NK-92 (cell line): ENCODE measurements around the gene THBD.

ENCODE experiments used
- DNase-seq: peaks from one replicate; lab custom pipeline; 2025; ENCODE audit not compliant: unreplicated experiment; lab: John Stamatoyannopoulos, UW

The THBD gene

GRCh38 chr20:23049201-23050075, at the start of gene THBD:
Gene THBD, minus strand, starts transcription at chr20:23049672. Its CDS starts 168 bp downstream, at chr20:23049504.
- no peak for DNase-seq

- no peak for DNase-seq
These were observed 48.4 kb upstream of the THBD start for GRCh38 chr20:23097636-23098580.

GRCh38 chr20:23096986-23097520, 47.6 kb upstream of the THBD start:
- DNase-seq, result no peak

GRCh38 chr20:23096097-23096496, 46.6 kb upstream of the THBD start:
- DNase-seq, result no peak

- DNase-seq, result no peak
These were observed 46.0 kb upstream of the THBD start for GRCh38 chr20:23095499-23095898.

GRCh38 chr20:23094927-23095326, 45.5 kb upstream of the THBD start:
- no peak for DNase-seq

DNA sequence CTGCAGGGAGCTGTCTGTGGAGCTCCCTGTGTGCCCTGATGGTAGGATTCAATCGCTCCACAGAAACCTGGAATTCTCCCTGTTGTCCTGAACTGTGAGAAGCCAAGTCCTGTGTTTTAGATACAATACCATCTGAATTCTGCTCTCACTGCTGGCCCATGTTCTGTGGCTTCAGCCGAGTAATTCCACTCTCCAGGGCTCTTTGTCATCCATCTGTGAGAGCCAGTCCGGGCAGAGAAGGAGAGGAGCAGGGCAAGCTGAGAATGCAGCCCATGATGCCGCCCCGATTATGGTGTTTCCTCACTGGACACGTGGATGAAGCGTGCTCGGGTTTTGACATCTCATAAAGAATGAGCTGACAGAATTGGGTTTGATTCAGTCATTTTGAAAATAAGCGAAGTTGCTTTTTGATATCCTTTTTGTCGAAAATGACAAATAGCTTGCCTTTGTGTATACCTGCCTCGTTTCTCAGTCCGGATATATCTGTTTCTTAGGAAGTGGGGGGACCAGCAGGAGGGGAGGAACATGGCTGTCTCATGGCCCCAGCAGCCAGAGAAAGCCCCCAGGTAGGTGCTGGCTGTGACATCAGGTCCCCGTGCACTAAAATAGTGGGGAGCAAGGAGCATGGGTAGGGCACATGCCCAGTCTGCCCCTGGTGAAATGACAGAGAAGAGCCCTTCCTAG, 44.9 kb upstream of the THBD start:
- no peak for DNase-seq

GRCh38 chr20:23093613-23094012, 44.1 kb upstream of the THBD start:
- no peak for DNase-seq

- DNase-seq, result no peak
These were observed 43.5 kb upstream of the THBD start for GRCh38 chr20:23092861-23093495.

- no peak for DNase-seq
These were observed 42.9 kb upstream of the THBD start for GRCh38 chr20:23092384-23092756.

- no peak for DNase-seq
These were observed 42.4 kb upstream of the THBD start for GRCh38 chr20:23091721-23092383.

DNA sequence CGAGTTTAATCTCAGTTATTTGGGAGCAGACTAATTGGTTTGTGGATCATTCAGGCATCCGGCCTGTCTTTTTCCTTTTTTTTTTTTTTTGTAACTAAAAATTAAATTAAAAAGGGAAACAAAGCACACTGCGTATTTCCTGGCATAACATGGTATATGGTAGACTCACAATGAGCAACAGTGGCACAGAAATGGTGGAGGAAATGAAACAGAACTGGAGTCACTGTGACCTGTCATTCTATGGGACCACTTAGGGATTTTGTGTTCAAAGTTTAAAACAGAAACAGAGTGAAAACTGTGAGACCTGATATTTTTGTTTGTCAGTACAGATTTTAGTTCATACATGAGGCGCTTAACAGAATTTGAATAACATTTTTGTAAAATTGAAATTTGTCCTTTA, 41.4 kb upstream of the THBD start:
- DNase-seq, result no peak

DNA sequence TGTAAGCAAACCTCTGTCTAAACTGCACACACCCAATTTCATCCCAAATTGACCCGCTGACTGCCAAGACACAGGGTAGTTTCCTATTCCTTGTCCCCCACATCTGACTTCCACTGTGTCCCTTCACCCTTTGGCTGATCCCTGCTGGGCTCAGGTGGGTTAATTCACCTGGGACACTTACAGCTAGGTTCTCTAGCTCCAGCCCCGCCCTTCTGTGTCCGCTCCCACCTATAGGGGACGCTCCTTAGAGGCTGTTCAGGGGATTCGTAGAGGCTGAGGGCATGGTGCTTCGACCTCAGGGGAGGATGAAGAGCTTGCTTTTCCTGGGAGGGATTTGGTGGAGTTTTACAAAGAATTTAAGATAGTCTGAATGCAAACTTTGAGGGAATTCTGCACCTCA, 40.7 kb upstream of the THBD start:
- no peak for DNase-seq

- DNase-seq, result no peak
These were observed 39.4 kb upstream of the THBD start for GRCh38 chr20:23088866-23089265.

GRCh38 chr20:23087587-23088251, 38.2 kb upstream of the THBD start:
- no peak for DNase-seq

GRCh38 chr20:23086931-23087411, 37.5 kb upstream of the THBD start:
- no peak for DNase-seq

DNA sequence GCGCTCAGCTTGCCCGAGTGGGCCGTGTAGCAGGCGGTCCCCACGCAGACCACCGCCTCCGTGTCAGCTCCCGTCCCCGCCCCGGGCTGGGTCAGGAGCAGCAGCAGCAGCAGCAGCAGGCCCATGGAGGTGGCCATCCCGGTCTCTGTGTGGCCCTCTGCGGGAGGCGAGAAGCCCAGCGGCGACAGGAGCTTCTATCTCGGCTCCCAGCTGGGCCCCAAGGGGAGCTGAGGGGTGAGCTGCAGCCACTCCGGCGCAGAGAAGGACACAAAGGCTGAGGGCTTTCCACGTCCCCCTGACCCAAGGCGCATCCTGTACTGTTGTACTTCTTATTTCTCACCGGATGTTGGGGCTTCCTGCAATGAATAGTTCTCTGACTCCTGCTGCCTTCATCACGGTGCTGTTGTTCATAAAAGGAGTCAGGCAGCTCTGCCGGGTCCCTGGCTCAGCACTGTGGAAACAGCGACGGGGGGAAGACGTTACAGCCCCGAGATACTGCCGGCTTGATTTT, 36.6 kb upstream of the THBD start, which contains the start of gene CD93:
TSS of gene CD93 (minus strand) at position 269 of the 511 bp plus-strand sequence. CDS start at position 137, 132 bp downstream.
- DNase-seq, result no peak

- no peak for DNase-seq
These were observed 36.1 kb upstream of the THBD start for GRCh38 chr20:23085436-23086055.
